Endothelial cell of umbilical vein (primary cell): ENCODE data around the gene RFLNA. TPM values are rescaled to one million over a fixed set of nuclear protein-coding genes. Genes with fewer than 3 reads are reported as not detected.

Experiments
- BruUV-seq: library from RNA; stranded (reverse); fragments of 400-500 nt; replicated peaks from 2 replicates; lab custom pipeline; 2021; lab: Mats Ljungman, UMichigan
- CTCF ChIA-PET: fragments of 300-600, 350-600 bp; sonication (Branson Sonifier 250); formaldehyde crosslinking; loops from one replicate; lab custom pipeline; 2021; ENCODE audit warnings: antibody characterized with exemption, inconsistent platforms; lab: Charles Lee
- POLR2A ChIA-PET: fragments of 300-600, 350-600 bp; sonication (Branson Sonifier 250); formaldehyde crosslinking; loops from one replicate; lab custom pipeline; 2021; ENCODE audit warnings: antibody characterized with exemption, inconsistent platforms; lab: Charles Lee
- DNase-seq: peaks from one replicate; pipeline ENCODE4 v3.0.0-alpha.2; 2011; ENCODE audit warnings: low read depth, low spot score
- FAIRE-seq: peaks from 2 replicates; lab custom pipeline; 2011; peaks lifted over from hg19 to GRCh38; lab: Jason Lieb, UNC
- H2AFZ ChIP-seq: 2 replicates; pipeline ENCODE4 v1.6.0; 2012; ENCODE audit warnings: low read depth, low read length, control low read depth, inconsistent platforms
- H3K27ac ChIP-seq: 2 replicates; pipeline ENCODE4 v1.5.1; 2011; ENCODE audit warnings: low read depth, mild to moderate bottlenecking, control low read depth, low read length, moderate library complexity; ENCODE audit not compliant: insufficient read depth
- H3K27me3 ChIP-seq, 2 experiments: 2 replicates each; pipeline versions ENCODE4 v1.6.0 to v1.6.1; 2011; ENCODE audit warnings: low read length in 2 of 2, mixed read lengths in 1 of 2; ENCODE audit not compliant: control insufficient read depth in 2 of 2, insufficient read depth in 2 of 2
- H3K36me3 ChIP-seq, 2 experiments: 2 replicates in 1 of 2; 3 replicates in 1 of 2; pipeline ENCODE4 v1.5.1; 2011; ENCODE audit warnings: low read length in 2 of 2, mild to moderate bottlenecking in 1 of 2, moderate library complexity in 1 of 2; ENCODE audit not compliant: control insufficient read depth in 2 of 2, insufficient read depth in 2 of 2; ENCODE audit errors: extremely low read depth in 1 of 2
- H3K4me1 ChIP-seq: 3 replicates; pipeline ENCODE4 v1.5.1; 2011; ENCODE audit warnings: mild to moderate bottlenecking, low read length; ENCODE audit not compliant: control insufficient read depth, insufficient read depth; ENCODE audit errors: extremely low read depth
- H3K4me2 ChIP-seq: 2 replicates; pipeline ENCODE4 v1.6.1; 2011; ENCODE audit warnings: low read length, control low read depth, mixed read lengths; ENCODE audit not compliant: insufficient read depth
- H3K4me3 ChIP-seq, 3 experiments: fragments of 200-600 bp in 1 of 3; sonication (generic), shearing (Covaris generic) in 1 of 3; replicated peaks in 1 of 3; 2 replicates each; pipeline ENCODE4 v1.5.1; 2011 to 2016; ENCODE audit warnings: control low read depth in 3 of 3, low read length in 3 of 3, mild to moderate bottlenecking in 2 of 3, inconsistent platforms in 1 of 3, low read depth in 1 of 3, moderate library complexity in 1 of 3; ENCODE audit not compliant: insufficient read depth in 1 of 3
- H3K79me2 ChIP-seq: 2 replicates; pipeline ENCODE4 v1.6.0; 2012; ENCODE audit warnings: low read length, inconsistent platforms; ENCODE audit not compliant: control insufficient read depth, insufficient read depth
- H3K9ac ChIP-seq: replicated peaks from 2 replicates; pipeline ENCODE3; 2011; ENCODE audit warnings: low read length, control low read depth; ENCODE audit not compliant: insufficient read depth; ENCODE audit errors: extremely low read depth
- H3K9me1 ChIP-seq: replicated peaks from 3 replicates; pipeline ENCODE4 v1.6.0; 2011; ENCODE audit warnings: mild to moderate bottlenecking, low read length; ENCODE audit not compliant: control insufficient read depth, insufficient read depth; ENCODE audit errors: extremely low read depth
- H3K9me3 ChIP-seq: replicated peaks from 2 replicates; pipeline ENCODE4 v1.5.1; 2012; ENCODE audit warnings: low read length, inconsistent platforms; ENCODE audit not compliant: control insufficient read depth, insufficient read depth
- H4K20me1 ChIP-seq: replicated peaks from 2 replicates; pipeline ENCODE3; 2011; ENCODE audit warnings: mild to moderate bottlenecking, low read length; ENCODE audit not compliant: control insufficient read depth, insufficient read depth; ENCODE audit errors: extremely low read depth
- CTCF ChIP-seq, 2 donors: IDR thresholded peaks; 1 replicate in 1 of 2; 2 replicates in 1 of 2; pipeline ENCODE4 v1.5.1; 2011; ENCODE audit warnings: low read length in 2 of 2, mild to moderate bottlenecking in 2 of 2, moderate library complexity in 2 of 2, control low read depth in 1 of 2, inconsistent platforms in 1 of 2, low read depth in 1 of 2; ENCODE audit not compliant: insufficient read depth in 1 of 2; ENCODE audit errors: extremely low read depth in 1 of 2
- EZH2 ChIP-seq: IDR thresholded peaks from 2 replicates; pipeline ENCODE4 v1.6.1; 2012; ENCODE audit warnings: borderline replicate concordance, low read depth, mild to moderate bottlenecking, moderate library complexity, low read length, inconsistent platforms; ENCODE audit not compliant: severe bottlenecking
- FOS ChIP-seq: IDR thresholded peaks from 2 replicates; pipeline ENCODE4 v1.6.1; 2011; ENCODE audit warnings: mild to moderate bottlenecking, low read length, moderate library complexity, borderline replicate concordance; ENCODE audit not compliant: insufficient read depth
- JUN ChIP-seq: IDR thresholded peaks from 2 replicates; pipeline ENCODE4 v1.6.1; 2011; ENCODE audit warnings: borderline replicate concordance, low read depth; ENCODE audit not compliant: insufficient read length, insufficient read depth
- MAX ChIP-seq: IDR thresholded peaks from 2 replicates; pipeline ENCODE4 v1.6.1; 2011; ENCODE audit not compliant: insufficient read depth, insufficient read length
- MYC ChIP-seq: IDR thresholded peaks from one replicate; pipeline ENCODE4 v1.6.1; 2011; ENCODE audit warnings: mild to moderate bottlenecking, low read depth, low read length
- POLR2A ChIP-seq: IDR thresholded peaks from 2 replicates; pipeline ENCODE4 v1.6.1; 2012; ENCODE audit warnings: low read depth, mild to moderate bottlenecking, control low read depth, low read length
- POLR2AphosphoS5 ChIP-seq: IDR thresholded peaks from 2 replicates; pipeline ENCODE4 v1.6.1; 2012; ENCODE audit warnings: low read depth, mild to moderate bottlenecking, control low read depth, low read length, moderate library complexity; ENCODE audit not compliant: insufficient read depth
- dilution Hi-C: fragments of 300-500 bp; cut with MboI; formaldehyde crosslinking; loops from one replicate; pipeline ENCODE4 v1.15.0; 2019; ENCODE audit warnings: low sequenced_read_pairs; ENCODE audit not compliant: extremely low pct_ligation_motif_present
- intact Hi-C: fragments of 100-400 bp; cut with micrococcal nuclease; formaldehyde crosslinking; loops from one replicate; pipeline ENCODE4 v1.10.0; 2022
- polyA plus RNA-seq, 4 experiments: library from polyadenylated mRNA; depleted of rRNA in 3 of 4; stranded (reverse) in 3 of 4; unstranded in 1 of 4; fragments of >200 nt; gene quantifications; 2 replicates each; pipeline versions ENCODE4 v1.2.1 to v1.2.3, GENCODE V29; 2011 to 2012; ENCODE audit warnings: missing spikeins in 1 of 4
- total RNA-seq: library from RNA; stranded (reverse); gene quantifications from 2 replicates; pipeline ENCODE4 v1.2.3, GENCODE V29; 2021

Gene RFLNA
- total and polyA plus RNA-seq, 2 donors (not counting 3 experiments of a cell fraction or from before 2014, with no cell fraction given): 19.7 to 24.5 TPM

- peaks cover 21 to 46% of the 10 kb centered on the region in 2 experiments for H3K36me3 ChIP-seq
- CTCF ChIA-PET: interaction anchor here (0.6 to 2.1 kb wide), 2 partner anchors 13 to 29 kb away, joined by 4 to 8 read pairs; no protein-coding TSS in a partner anchor
Measured at GRCh38 chr12:124333724-124334123, 38.8 kb downstream of the RFLNA start.

More at GRCh38 chr12:124333724-124334123, 38.8 kb downstream of the RFLNA start:
- Histone ChIP-seq H3K4me3 (no peak overlapping the region), H3K9ac (no peak overlapping the region), H3K4me1 (no peaks in the 10 kb centered on the region), H3K9me1 (no peaks in the 10 kb centered on the region), H4K20me1 (no peaks in the 10 kb centered on the region), H3K27me3 (no peaks in the 10 kb centered on the region), H3K79me2 (no peaks in the 10 kb centered on the region), H2AFZ (no peak overlapping the region), H3K27ac (no peak overlapping the region), H3K9me3 (no peaks in the 10 kb centered on the region), H3K4me2 (no peak overlapping the region)
- no peak for DNase-seq
- POLR2A ChIA-PET: no interaction called here
- dilution Hi-C loops: no loop called here
- no peak for FAIRE-seq
- TF ChIP-seq JUN (no peak), CTCF (IDR thresholded peaks at IDR 0.05; ENCODE audit: extremely low read depth in 1 of 2, insufficient read depth in 1 of 2, low read depth in 1 of 2, low read length in 2 of 2) (no peak), POLR2A (no peak), EZH2 (no peak), MYC (no peak), MAX (no peak), FOS (no peak), POLR2AphosphoS5 (no peak)
- no TSS peak for BruUV-seq
- intact Hi-C loops: no loop called here
